ENCODE data around the gene EDDM3A. TPM values are rescaled to one million over a fixed set of nuclear protein-coding genes. Genes with fewer than 3 reads are reported as not detected.

EDDM3A gene
- total and polyA plus RNA-seq, 4 experiments from 2014 or later: not detected

- no peaks in the 10 kb centered on the region for H3K27me3 ChIP-seq (ENCODE audit: insufficient read depth, low read length)
- Mint-ChIP-seq H3K4me3 (peak overlapping the region; percentile 81 to 95 (median 86)), H3K9me3 (no peaks in the 10 kb centered on the region), H3K4me1 (peaks cover 25 to 50% (median 41%) of the 10 kb centered on the region in 4 donors), H3K27ac (peak overlapping the region; percentile 82 to 95 (median 86)), H3K36me3 (peaks cover 0 to 8% of the 10 kb centered on the region in 2 donors), H3K27me3 (no peaks in the 10 kb centered on the region)
- DNase-seq: peak in 1 of 5 donors; percentile 7
- no peaks in the 10 kb centered on the region for H3K9me3 ChIP-seq (ENCODE audit: control insufficient read depth in 1 of 2, low read length in 2 of 2)
- intact Hi-C loops (cut with micrococcal nuclease): loop anchor here (1.0 to 5.0 kb wide), 2 partner anchors 55 to 169 kb away; no protein-coding TSS in a partner anchor
- H3K27ac ChIP-seq (ENCODE audit: low read depth, low read length): peak overlapping the region; percentile 32
- peak overlapping the region; percentile 23 to 68 for H3K4me3 ChIP-seq (ENCODE audit: low read length in 2 of 2)
- CTCF ChIA-PET (ENCODE audit: partially characterized antibody): interaction anchor here (0.8 to 2.4 kb wide), 6 partner anchors 11 to 367 kb away, joined by 3 to 12 read pairs (median 4); no protein-coding TSS in a partner anchor
- POLR2A ChIA-PET (ENCODE audit: partially characterized antibody): interaction anchor here (0.8 to 2.1 kb wide), 3 partner anchors 98 to 310 kb away, joined by 3 to 6 read pairs (median 6); no protein-coding TSS in a partner anchor
- peaks cover 43% of the 10 kb centered on the region for H3K4me1 ChIP-seq (ENCODE audit: insufficient read depth, low read length)
- H3K36me3 ChIP-seq (ENCODE audit: insufficient read depth, low read length): no peaks in the 10 kb centered on the region
These were observed 36.1 kb downstream of the EDDM3A start for GRCh38 chr14:20781803-20782202.

GRCh38 chr14:20782280-20782890 lies 36.7 kb downstream of the EDDM3A start:
- H3K27me3 ChIP-seq (ENCODE audit: insufficient read depth, low read length): no peaks in the 10 kb centered on the region
- H3K4me1 ChIP-seq (ENCODE audit: insufficient read depth, low read length): peaks cover 43% of the 10 kb centered on the region
- intact Hi-C loops (cut with micrococcal nuclease): loop anchor here (1.0 to 5.0 kb wide), 2 partner anchors 55 to 169 kb away; no protein-coding TSS in a partner anchor
- no peaks in the 10 kb centered on the region for H3K36me3 ChIP-seq (ENCODE audit: insufficient read depth, low read length)
- Mint-ChIP-seq H3K27ac (peak overlapping the region; percentile 82 to 95 (median 86)), H3K27me3 (no peaks in the 10 kb centered on the region), H3K36me3 (peaks cover 0 to 8% of the 10 kb centered on the region in 2 donors), H3K4me1 (peaks cover 25 to 50% (median 41%) of the 10 kb centered on the region in 4 donors), H3K4me3 (peak overlapping the region; percentile 81 to 95 (median 86)), H3K9me3 (no peaks in the 10 kb centered on the region)
- peak in 4 of 5 donors; percentile 29 to 44 (median 35) for DNase-seq
- ChIA-PET CTCF (ENCODE audit: partially characterized antibody) (interaction anchor here (0.8 to 2.4 kb wide), 6 partner anchors 11 to 189 kb away, joined by 3 to 12 read pairs (median 3); partner anchors contain the start of gene EDDM3B), POLR2A (ENCODE audit: partially characterized antibody) (interaction anchor here (0.8 to 2.1 kb wide), 3 partner anchors 99 to 311 kb away, joined by 3 to 6 read pairs (median 6); no protein-coding TSS in a partner anchor)
- peak overlapping the region; percentile 32 for H3K27ac ChIP-seq (ENCODE audit: low read depth, low read length)
- no peaks in the 10 kb centered on the region for H3K9me3 ChIP-seq (ENCODE audit: control insufficient read depth in 1 of 2, low read length in 2 of 2)
- peak overlapping the region; percentile 23 to 68 for H3K4me3 ChIP-seq (ENCODE audit: low read length in 2 of 2)

DNA sequence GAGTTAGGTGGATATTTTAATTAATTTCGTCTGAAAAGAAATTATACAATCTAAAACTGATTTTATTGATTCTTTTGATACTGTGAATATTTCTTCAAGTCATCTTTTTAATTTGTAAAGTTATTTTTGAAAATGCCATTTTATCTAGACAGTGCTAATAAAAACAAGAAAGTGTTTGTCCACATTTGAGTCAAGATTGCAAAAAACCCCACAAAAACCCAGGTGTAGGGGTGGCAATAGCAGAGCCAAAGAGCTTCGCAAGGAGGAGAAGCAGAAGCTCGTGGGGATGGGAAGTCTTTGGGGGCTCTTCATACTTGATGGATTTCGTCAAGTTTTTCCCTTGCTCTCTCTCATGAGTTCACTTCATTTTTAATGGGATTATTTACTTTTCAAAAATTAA lies 41.3 kb downstream of the EDDM3A start:
- Histone ChIP-seq H3K36me3 (ENCODE audit: insufficient read depth, low read length) (no peaks in the 10 kb centered on the region), H3K27me3 (ENCODE audit: insufficient read depth, low read length) (no peaks in the 10 kb centered on the region), H3K4me3 (ENCODE audit: low read length in 2 of 2) (no peak overlapping the region), H3K9me3 (ENCODE audit: control insufficient read depth in 1 of 2, low read length in 2 of 2) (no peaks in the 10 kb centered on the region), H3K27ac (ENCODE audit: low read depth, low read length) (no peak overlapping the region), H3K4me1 (ENCODE audit: insufficient read depth, low read length) (peaks cover 19% of the 10 kb centered on the region)
- Mint-ChIP-seq H3K27ac (no peak overlapping the region), H3K36me3 (peaks cover 0 to 8% of the 10 kb centered on the region in 2 donors), H3K4me1 (peaks cover 7 to 34% (median 23%) of the 10 kb centered on the region in 4 donors), H3K9me3 (no peaks in the 10 kb centered on the region), H3K4me3 (no peak overlapping the region), H3K27me3 (no peaks in the 10 kb centered on the region)
- intact Hi-C loops (cut with micrococcal nuclease): no loop called here
- no peak for DNase-seq
- ChIA-PET POLR2A (ENCODE audit: partially characterized antibody) (no interaction called here), CTCF (ENCODE audit: partially characterized antibody) (no interaction called here)

DNA sequence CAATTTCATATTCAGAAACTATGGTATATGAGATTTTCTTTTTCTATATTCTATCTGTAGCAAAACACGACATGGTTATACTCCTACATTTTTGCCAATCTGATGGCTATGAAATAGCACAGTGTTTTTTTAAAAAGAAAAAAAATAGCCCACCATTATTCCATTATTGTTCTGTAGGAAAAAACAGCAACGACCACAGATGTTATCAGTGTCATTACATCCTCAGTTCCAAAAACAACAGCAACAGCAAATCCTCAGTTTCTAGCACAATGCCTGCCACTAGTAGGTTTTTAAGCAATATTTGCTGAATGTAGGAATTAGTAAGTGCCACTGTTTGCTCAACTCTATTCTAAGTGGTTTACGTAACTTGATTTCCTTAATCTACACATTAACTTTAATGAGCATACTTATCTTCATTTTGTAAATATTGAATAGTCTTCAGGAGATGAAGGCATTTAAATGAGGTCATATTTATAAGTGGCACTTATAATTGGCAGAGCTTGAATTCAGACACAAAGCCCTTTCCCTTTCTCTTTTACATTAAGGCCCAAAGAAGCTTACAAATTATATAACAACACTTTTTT lies 43.6 kb downstream of the EDDM3A start:
- CTCF ChIA-PET (ENCODE audit: partially characterized antibody): no interaction called here
- intact Hi-C loops (cut with micrococcal nuclease): no loop called here
- no peak overlapping the region for H3K4me3 Mint-ChIP-seq
- H3K36me3 Mint-ChIP-seq: peaks cover 0 to 8% of the 10 kb centered on the region in 2 donors
- no peak overlapping the region for H3K27ac Mint-ChIP-seq
- no peaks in the 10 kb centered on the region for H3K4me1 ChIP-seq (ENCODE audit: insufficient read depth, low read length)
- no peak overlapping the region for H3K4me3 ChIP-seq (ENCODE audit: low read length in 2 of 2)
- no peaks in the 10 kb centered on the region for H3K9me3 Mint-ChIP-seq
- H3K27me3 Mint-ChIP-seq: no peaks in the 10 kb centered on the region
- H3K9me3 ChIP-seq (ENCODE audit: control insufficient read depth in 1 of 2, low read length in 2 of 2): no peaks in the 10 kb centered on the region
- POLR2A ChIA-PET (ENCODE audit: partially characterized antibody): no interaction called here
- H3K27ac ChIP-seq (ENCODE audit: low read depth, low read length): no peak overlapping the region
- no peaks in the 10 kb centered on the region for H3K27me3 ChIP-seq (ENCODE audit: insufficient read depth, low read length)
- no peaks in the 10 kb centered on the region for H3K36me3 ChIP-seq (ENCODE audit: insufficient read depth, low read length)
- DNase-seq: no peak
- H3K4me1 Mint-ChIP-seq: peaks cover 0 to 13% (median 5%) of the 10 kb centered on the region in 4 donors

DNA sequence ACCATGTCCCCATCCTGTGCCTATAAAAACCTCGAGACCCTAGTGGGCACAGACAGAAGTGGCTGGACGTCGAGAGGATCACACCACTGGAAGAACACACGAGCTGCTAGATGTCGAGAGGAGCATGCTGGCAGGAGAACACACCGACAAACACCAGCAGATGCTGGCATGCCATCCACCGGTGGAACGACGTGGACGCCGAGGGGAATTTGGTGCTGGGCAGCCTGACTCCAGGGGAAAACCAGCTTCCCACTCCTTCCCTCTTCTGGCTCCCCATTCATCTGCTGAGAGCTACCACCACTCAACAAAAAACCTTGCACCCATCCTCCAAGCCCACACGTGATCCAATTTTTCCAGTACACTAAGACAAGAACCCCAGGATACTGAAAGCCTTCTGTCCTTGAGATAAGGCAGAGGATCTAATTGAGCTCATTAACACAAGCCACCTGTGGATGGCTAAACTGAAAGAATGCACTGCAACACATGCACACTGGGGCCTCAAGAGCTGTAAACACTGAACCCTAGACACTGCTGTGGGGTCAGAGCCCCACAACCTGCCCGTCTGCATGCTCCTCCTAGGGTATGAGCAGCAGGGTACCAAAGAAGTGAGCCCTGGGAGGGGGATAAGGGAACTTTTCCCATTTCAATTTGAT lies 44.9 kb downstream of the EDDM3A start:
- no peak for DNase-seq
- Histone ChIP-seq H3K9me3 (ENCODE audit: control insufficient read depth in 1 of 2, low read length in 2 of 2) (no peaks in the 10 kb centered on the region), H3K27me3 (ENCODE audit: insufficient read depth, low read length) (no peaks in the 10 kb centered on the region), H3K4me1 (ENCODE audit: insufficient read depth, low read length) (no peaks in the 10 kb centered on the region), H3K4me3 (ENCODE audit: low read length in 2 of 2) (no peak overlapping the region), H3K27ac (ENCODE audit: low read depth, low read length) (no peak overlapping the region), H3K36me3 (ENCODE audit: insufficient read depth, low read length) (no peaks in the 10 kb centered on the region)
- H3K4me3 Mint-ChIP-seq: no peak overlapping the region
- no peaks in the 10 kb centered on the region for H3K27me3 Mint-ChIP-seq
- peaks cover 0 to 8% of the 10 kb centered on the region in 2 donors for H3K36me3 Mint-ChIP-seq
- no peaks in the 10 kb centered on the region for H3K9me3 Mint-ChIP-seq
- H3K4me1 Mint-ChIP-seq: peaks cover 0 to 10% (median 3%) of the 10 kb centered on the region in 4 donors
- ChIA-PET CTCF (ENCODE audit: partially characterized antibody) (no interaction called here), POLR2A (ENCODE audit: partially characterized antibody) (no interaction called here)
- peak overlapping the region in 1 of 7 donors; percentile 14 for H3K27ac Mint-ChIP-seq
- intact Hi-C loops (cut with micrococcal nuclease): no loop called here

DNA sequence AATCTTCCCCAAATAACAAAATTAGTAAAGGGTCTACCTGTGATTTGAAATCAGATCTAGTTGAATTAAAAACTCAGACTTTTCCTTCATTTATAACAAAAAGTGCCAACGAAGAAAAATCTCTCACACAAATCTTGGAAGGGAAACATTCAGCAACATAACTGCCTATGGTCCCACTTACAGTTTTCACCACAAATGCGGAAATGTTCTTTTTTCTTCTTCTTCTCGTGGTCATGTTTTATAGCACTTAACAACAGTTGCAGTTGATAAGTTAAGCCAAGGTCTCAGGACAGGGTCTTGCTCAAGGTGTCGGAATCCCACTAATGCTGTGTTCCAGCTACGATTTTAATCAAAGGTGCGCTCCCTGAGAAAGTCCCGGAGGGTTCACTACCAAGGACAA lies 45.5 kb downstream of the EDDM3A start:
- H3K27me3 ChIP-seq (ENCODE audit: insufficient read depth, low read length): no peaks in the 10 kb centered on the region
- CTCF ChIA-PET (ENCODE audit: partially characterized antibody): no interaction called here
- H3K4me1 Mint-ChIP-seq: peaks cover 0 to 8% (median 3%) of the 10 kb centered on the region in 4 donors
- H3K9me3 Mint-ChIP-seq: no peaks in the 10 kb centered on the region
- H3K9me3 ChIP-seq (ENCODE audit: control insufficient read depth in 1 of 2, low read length in 2 of 2): no peaks in the 10 kb centered on the region
- intact Hi-C loops (cut with micrococcal nuclease): no loop called here
- H3K4me3 Mint-ChIP-seq: no peak overlapping the region
- H3K4me3 ChIP-seq (ENCODE audit: low read length in 2 of 2): no peak overlapping the region
- no peaks in the 10 kb centered on the region for H3K36me3 ChIP-seq (ENCODE audit: insufficient read depth, low read length)
- no peaks in the 10 kb centered on the region for H3K27me3 Mint-ChIP-seq
- H3K27ac ChIP-seq (ENCODE audit: low read depth, low read length): no peak overlapping the region
- H3K36me3 Mint-ChIP-seq: peaks cover 0 to 6% of the 10 kb centered on the region in 2 donors
- POLR2A ChIA-PET (ENCODE audit: partially characterized antibody): no interaction called here
- no peak overlapping the region for H3K27ac Mint-ChIP-seq
- H3K4me1 ChIP-seq (ENCODE audit: insufficient read depth, low read length): no peaks in the 10 kb centered on the region
- DNase-seq: no peak

- no peak overlapping the region for H3K27ac ChIP-seq (ENCODE audit: low read depth, low read length)
- Mint-ChIP-seq H3K9me3 (no peaks in the 10 kb centered on the region), H3K4me1 (peaks cover 0 to 8% (median 3%) of the 10 kb centered on the region in 4 donors), H3K27ac (no peak overlapping the region), H3K27me3 (no peaks in the 10 kb centered on the region), H3K4me3 (no peak overlapping the region), H3K36me3 (peaks cover 0 to 2% of the 10 kb centered on the region in 2 donors)
- H3K4me1 ChIP-seq (ENCODE audit: insufficient read depth, low read length): no peaks in the 10 kb centered on the region
- DNase-seq: no peak
- no peaks in the 10 kb centered on the region for H3K9me3 ChIP-seq (ENCODE audit: control insufficient read depth in 1 of 2, low read length in 2 of 2)
- POLR2A ChIA-PET (ENCODE audit: partially characterized antibody): no interaction called here
- no peaks in the 10 kb centered on the region for H3K27me3 ChIP-seq (ENCODE audit: insufficient read depth, low read length)
- no peaks in the 10 kb centered on the region for H3K36me3 ChIP-seq (ENCODE audit: insufficient read depth, low read length)
- CTCF ChIA-PET (ENCODE audit: partially characterized antibody): no interaction called here
- intact Hi-C loops (cut with micrococcal nuclease): no loop called here
- no peak overlapping the region for H3K4me3 ChIP-seq (ENCODE audit: low read length in 2 of 2)
These were observed 45.9 kb downstream of the EDDM3A start for GRCh38 chr14:20791597-20791996.

Data from CD4-positive, alpha-beta memory T cell (primary cell).